ENCODE data around the gene ZNF844.
"Not testable (repeated sequence)": the region's sequence is repeated elsewhere in the genome, so short reads cannot be mapped to it uniquely, and the experiment has no call there.

The ZNF844 gene

GRCh38 chr19:12064590-12065538 is at the start of gene ZNF844:
Gene ZNF844 (plus strand): TSS chr19:12064731. CDS start chr19:12064874, 143 bp downstream.
- DNase-seq (ENCODE audit: low spot score), result peak; percentile 62

GRCh38 chr19:12015015-12015752 is 49.3 kb upstream of the ZNF844 start:
- no peak for DNase-seq (ENCODE audit: low spot score)

- DNase-seq (ENCODE audit: low spot score), result no peak
These were observed 48.8 kb upstream of the ZNF844 start for GRCh38 chr19:12015753-12016116.

GRCh38 chr19:12034198-12034597 is 30.3 kb upstream of the ZNF844 start:
- no peak for DNase-seq (ENCODE audit: low spot score)

GRCh38 chr19:12034620-12035019 is 29.9 kb upstream of the ZNF844 start:
- DNase-seq (ENCODE audit: low spot score), result no peak

- peak; percentile 46 for DNase-seq (ENCODE audit: low spot score)
These were observed 29.0 kb upstream of the ZNF844 start, which contains the start of gene ZNF433 for GRCh38 chr19:12035220-12036172. Gene ZNF433 (minus strand): TSS chr19:12035679. CDS start chr19:12035539, 140 bp downstream.

GRCh38 chr19:12042893-12043292 is 21.6 kb upstream of the ZNF844 start:
- DNase-seq (ENCODE audit: low spot score), result no peak

- DNase-seq (ENCODE audit: low spot score), result no peak
These were observed 20.6 kb upstream of the ZNF844 start for GRCh38 chr19:12043752-12044422.

GRCh38 chr19:12047868-12048267 is 16.7 kb upstream of the ZNF844 start:
- no peak for DNase-seq (ENCODE audit: low spot score)

GRCh38 chr19:12052091-12052496 is 12.4 kb upstream of the ZNF844 start:
- DNase-seq (ENCODE audit: low spot score), result no peak

- peak; percentile 31 for DNase-seq (ENCODE audit: low spot score)
These were observed 11.9 kb upstream of the ZNF844 start, which contains the start of gene ZNF878 for GRCh38 chr19:12052497-12053169. Gene ZNF878 (minus strand): TSS chr19:12052961. CDS start chr19:12052801, 160 bp downstream.

GRCh38 chr19:12055784-12056183 is 8.7 kb upstream of the ZNF844 start:
- no peak for DNase-seq (ENCODE audit: low spot score)

- no peak for DNase-seq (ENCODE audit: low spot score)
These were observed 11.1 kb downstream of the ZNF844 start for GRCh38 chr19:12075538-12076139.

- not testable (repeated sequence) for DNase-seq (ENCODE audit: low spot score)
These were observed 11.8 kb downstream of the ZNF844 start for GRCh38 chr19:12076331-12076730.

GRCh38 chr19:12077375-12077774 is 12.8 kb downstream of the ZNF844 start:
- no peak for DNase-seq (ENCODE audit: low spot score)

- not testable (repeated sequence) for DNase-seq (ENCODE audit: low spot score)
These were observed 18.8 kb downstream of the ZNF844 start for GRCh38 chr19:12083336-12083735.

- DNase-seq (ENCODE audit: low spot score), result no peak
These were observed 20.7 kb downstream of the ZNF844 start for GRCh38 chr19:12085074-12085818.

GRCh38 chr19:12090807-12091206 is 26.3 kb downstream of the ZNF844 start:
- DNase-seq (ENCODE audit: low spot score), result peak; percentile 50

Data from CD4-positive, alpha-beta T cell treated with Interleukin-15 for 4 hours (primary cell).